C4-2B (cell line): ENCODE measurements around the gene ZNF443.
"Not testable (repeated sequence)": the region's sequence is repeated elsewhere in the genome, so short reads cannot be mapped to it uniquely, and the experiment has no call there.

Source experiments
- H3K27ac ChIP-seq: fragments of 450-650 bp; 2 replicates; pipeline ENCODE4 v1.5.1; 2017
- ZFX ChIP-seq: fragments of 450-650 bp; IDR thresholded peaks from 2 replicates; pipeline ENCODE4 v1.6.1; 2017
- TF ChIP-seq, protein P1 (sequence below): fragments of 450-650 bp; conservative IDR thresholded peaks from 2 replicates; pipeline ENCODE4 v1.5.1; 2017; ENCODE audit warnings: mild to moderate bottlenecking

Gene ZNF443

DNA sequence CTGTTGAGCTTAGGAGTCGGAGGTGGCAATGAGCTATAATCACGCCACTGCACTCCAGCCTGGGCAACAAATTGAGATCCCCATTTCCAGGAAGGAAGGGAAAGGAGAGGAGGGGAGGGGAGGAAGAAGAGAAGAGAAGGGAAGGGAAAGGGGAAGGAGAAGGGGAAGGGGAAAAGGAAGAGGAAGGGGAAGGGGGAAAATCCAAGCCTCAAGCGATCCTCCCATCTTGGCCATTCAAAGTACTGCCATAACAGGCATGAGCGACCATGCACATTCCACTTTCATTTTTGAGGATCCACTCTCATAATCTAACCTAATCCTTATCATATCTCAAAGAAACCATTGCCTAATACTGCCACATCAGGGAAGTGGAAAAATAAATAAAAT lies 14.9 kb downstream of the ZNF443 start:
- TF ChIP-seq, protein P1, sequence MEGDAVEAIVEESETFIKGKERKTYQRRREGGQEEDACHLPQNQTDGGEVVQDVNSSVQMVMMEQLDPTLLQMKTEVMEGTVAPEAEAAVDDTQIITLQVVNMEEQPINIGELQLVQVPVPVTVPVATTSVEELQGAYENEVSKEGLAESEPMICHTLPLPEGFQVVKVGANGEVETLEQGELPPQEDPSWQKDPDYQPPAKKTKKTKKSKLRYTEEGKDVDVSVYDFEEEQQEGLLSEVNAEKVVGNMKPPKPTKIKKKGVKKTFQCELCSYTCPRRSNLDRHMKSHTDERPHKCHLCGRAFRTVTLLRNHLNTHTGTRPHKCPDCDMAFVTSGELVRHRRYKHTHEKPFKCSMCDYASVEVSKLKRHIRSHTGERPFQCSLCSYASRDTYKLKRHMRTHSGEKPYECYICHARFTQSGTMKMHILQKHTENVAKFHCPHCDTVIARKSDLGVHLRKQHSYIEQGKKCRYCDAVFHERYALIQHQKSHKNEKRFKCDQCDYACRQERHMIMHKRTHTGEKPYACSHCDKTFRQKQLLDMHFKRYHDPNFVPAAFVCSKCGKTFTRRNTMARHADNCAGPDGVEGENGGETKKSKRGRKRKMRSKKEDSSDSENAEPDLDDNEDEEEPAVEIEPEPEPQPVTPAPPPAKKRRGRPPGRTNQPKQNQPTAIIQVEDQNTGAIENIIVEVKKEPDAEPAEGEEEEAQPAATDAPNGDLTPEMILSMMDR = no peak
- no peak for TF ChIP-seq ZFX
- no peak overlapping the region for H3K27ac ChIP-seq

DNA sequence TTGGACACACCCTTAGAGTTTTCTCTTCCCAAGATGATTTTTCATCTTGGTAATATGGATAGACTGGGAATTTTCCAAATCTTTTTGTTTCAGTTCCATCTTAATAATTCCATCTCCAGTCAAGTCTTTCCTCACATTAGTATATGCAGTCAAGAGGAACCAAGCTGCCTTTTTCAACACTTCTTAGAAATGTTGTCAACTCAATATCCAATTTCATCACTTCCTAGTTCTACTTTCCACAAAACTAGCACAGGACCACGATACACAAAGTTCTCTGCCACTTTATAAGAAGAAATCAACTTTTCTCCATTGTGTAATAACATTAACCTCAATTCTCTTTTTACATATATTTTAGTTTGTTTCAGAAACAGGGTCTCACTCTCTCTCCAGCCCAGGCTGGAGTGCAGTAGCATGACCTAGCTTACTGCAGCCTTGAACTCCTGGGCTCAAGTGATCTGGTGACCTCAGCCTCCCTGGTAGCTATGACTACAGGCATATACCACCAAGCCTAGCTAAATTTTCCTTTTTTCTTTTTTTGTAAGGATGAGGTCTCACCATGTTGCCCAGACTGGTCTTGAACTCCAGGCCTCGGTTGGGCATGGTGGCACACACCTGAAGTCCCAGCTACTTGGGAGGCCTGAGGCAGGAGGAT lies 15.5 kb downstream of the ZNF443 start:
- TF ChIP-seq, protein P1 = no peak
- TF ChIP-seq ZFX = no peak
- H3K27ac ChIP-seq = no peak overlapping the region

DNA sequence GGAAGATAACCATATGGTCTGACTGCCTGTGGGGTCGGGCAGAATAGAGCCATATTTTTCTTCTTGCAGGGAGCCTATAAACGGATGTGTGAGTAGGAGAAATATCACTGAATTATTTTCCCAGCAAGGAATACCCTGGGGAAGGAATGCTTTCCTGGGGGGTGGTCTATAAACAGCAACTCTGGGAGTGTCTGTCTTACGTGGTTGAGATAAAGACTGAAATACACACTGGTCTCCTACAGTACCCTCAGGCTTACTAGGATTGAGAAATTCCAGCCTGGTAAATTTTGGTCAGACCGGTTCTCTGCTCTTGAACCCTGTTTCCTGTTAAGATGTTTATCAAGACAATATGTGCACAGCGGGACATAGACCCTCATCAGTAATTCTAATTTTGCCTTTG lies 23.5 kb downstream of the ZNF443 start:
- not testable (repeated sequence) for H3K27ac ChIP-seq

DNA sequence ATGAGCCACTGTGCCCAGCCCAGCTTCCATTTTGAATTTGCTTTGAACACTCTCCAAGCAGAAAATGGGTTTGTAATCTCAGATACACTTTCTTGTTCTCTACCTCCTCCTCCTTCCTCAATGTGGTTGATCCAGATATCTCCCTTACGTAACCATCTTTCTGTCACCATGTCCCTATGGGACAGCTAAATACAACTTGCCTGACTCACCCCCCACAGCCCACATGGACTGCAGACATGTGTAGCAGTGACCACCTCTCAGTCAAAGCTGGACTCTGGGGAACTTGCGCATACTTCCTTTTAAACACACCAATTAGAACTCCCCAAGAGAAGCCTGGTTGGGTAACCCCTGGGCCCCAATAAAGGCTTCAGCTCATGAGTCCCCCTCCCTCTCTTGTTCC lies 28.9 kb downstream of the ZNF443 start:
- TF ChIP-seq, protein P1 = no peak
- TF ChIP-seq ZFX = no peak
- no peak overlapping the region for H3K27ac ChIP-seq

DNA sequence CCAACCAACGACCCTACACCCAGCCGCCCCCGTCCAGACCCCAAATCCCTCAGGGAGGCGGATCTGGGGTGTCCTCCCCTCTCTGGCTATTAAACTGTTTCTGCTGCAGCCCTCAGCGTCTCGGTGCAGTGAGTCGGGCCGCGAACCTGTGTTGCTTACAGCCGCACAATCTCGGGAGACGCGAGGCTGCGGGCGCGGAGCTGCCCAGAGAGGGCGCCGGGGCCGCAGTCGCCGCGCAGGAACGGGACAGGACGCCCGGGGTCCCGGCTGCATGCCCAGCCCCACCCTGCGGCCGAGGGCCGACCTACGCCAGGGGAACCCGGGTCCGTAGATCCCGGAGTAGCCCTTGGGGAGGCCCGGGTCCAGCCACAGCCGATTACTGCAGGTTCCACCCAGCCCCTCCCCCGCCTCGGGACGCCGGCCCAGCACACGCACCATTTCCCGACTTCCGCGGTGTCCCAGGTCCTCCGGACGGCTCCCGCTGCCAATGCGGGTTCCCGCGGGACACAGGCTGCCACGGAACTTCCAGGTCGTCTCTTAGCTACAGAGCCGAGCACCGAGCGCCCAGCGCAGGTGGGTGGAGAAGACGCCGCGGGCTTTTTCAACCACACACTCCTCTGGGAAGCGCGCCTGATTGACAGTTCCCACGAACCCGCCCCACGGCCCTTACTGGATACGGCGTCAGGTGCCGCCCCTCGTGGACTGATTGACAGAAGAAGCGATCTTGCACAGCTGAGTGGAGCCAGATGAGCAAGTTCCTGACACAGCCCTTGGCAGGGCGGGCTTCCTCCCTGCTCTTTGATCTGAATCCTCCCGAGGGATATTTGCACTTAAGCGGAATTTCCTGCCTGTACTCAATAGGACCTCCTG lies 40.0 kb downstream of the ZNF443 start, which contains the start of gene ZNF799:
ZNF799 (minus strand) TSS at position 639 of the 870 bp plus-strand sequence; CDS start at position 438, 201 bp downstream.
- H3K27ac ChIP-seq = peak within 1 kb of the TSS; percentile 74
- 0 out of 2 replicates have a peak, but pooled peaks have one; percentile 37 for TF ChIP-seq ZFX
- TF ChIP-seq, protein P1 = peak; percentile 39

DNA sequence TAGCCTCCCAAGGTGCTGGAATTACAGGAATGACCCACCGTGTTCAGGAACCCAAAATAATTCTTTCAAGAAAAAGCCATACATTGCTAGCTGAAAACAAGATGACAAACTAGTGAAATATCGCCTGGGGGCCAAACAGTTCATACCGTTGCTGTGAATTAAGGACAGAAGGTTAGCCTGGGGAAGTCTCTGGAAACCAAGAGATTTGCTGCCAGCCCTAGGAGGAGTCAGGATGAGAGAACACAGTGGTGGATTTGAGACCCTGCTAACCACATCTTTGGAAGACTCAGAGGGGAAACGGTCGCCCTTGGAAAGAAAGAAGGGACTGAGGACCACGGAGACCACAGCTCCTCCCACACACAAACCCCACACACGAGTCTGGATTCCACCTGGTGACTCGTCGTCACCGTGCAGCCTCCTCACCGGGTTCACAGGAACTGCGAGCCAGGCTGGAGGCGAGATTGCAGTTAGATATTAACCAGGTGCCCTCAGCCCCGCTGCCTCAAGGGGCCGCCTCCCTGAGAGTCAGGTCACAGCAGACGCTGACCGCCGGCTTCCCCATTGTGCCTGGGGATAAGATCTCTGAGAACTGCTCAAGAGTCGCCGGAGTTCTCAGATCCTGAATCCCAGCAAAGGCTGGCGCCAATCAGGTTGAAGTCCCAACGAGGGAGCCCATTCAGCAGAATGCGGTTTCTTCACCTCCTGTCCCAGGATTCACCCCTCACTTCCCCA lies 40.8 kb downstream of the ZNF443 start:
- peak overlapping the region; percentile 74 for H3K27ac ChIP-seq

DNA sequence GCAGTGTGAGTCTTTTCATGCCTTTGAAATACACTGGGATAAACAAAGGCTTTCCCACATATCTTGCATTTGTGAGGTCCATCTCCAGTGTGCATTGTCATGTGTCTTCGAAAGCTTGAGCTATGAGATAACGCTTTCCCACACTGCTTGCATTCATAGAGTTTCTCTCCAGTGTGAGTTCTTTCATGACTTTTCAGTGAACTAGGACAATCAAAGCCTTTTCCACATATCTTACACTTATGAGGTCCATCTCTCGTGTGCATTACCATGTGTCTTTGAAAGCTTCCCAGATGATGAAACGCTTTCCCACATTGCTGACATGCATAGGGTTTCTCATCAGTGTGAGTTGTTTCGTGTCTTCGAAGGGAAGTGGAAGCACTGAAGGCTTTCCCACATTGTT lies 49.7 kb downstream of the ZNF443 start:
- not testable (repeated sequence) for H3K27ac ChIP-seq

DNA sequence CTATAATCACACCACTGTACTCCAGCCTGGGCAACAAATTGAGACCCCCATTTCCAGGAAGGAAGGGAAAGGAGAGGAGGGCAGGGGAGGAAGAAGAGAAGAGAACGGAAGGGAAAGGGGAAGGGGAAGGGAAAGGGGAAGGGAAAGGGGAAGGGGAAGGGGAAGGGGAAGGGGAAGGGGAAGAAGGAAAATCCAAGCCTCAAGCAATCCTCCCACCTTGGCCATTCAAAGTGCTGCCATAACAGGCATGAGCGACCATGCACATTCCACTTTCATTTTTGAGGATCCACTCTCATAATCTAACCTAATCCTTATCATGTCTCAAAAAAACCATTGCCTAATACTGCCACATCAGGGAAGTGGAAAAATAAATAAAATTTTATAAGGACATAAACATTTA lies 54.5 kb downstream of the ZNF443 start:
- H3K27ac ChIP-seq = not testable (repeated sequence)

DNA sequence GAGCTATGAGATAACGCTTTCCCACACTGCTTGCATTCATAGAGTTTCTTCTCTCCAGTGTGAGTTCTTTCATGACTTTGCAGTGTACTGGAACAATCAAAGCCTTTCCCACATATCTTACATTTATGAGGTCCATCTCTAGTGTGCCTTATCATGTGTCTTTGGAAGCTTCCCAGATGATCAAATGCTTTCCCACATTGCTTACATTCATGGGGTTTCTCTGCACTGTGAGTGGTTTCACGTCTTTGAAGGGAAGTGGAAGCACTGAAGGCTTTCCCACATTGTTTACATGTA lies 60.4 kb downstream of the ZNF443 start:
- no peak overlapping the region for H3K27ac ChIP-seq
- TF ChIP-seq, protein P1 = no peak
- no peak for TF ChIP-seq ZFX
